ENCODE results near the gene RMI1.
"Not testable (repeated sequence)": the region's sequence is repeated elsewhere in the genome, so short reads cannot be mapped to it uniquely, and the experiment has no call there.

Gene RMI1

DNA sequence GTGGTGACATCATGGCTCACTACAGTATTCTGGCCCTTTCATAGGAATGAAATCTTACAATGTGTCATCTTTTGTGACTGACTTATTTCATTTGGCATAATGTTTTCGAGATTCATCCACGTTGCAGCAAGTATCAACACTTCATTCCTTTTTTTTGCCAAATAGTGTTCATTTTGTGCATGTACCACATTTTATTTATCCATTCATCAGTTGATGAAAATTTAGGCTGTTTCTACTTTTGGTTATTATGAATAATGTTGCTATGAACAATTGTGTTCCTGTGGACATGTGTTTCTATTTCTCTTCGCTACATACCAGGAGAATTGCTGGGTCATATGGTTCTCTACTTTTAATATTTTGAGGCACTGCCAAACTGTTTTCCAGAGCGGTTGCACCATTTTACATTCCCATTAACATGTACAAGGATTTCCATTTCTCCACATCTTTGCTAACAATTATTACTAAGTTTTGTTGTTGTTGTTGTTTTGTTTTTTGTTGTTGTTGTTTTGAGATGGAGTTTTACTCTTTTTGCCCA is 43.5 kb downstream of the RMI1 start:
- DNase-seq = no peak

DNA sequence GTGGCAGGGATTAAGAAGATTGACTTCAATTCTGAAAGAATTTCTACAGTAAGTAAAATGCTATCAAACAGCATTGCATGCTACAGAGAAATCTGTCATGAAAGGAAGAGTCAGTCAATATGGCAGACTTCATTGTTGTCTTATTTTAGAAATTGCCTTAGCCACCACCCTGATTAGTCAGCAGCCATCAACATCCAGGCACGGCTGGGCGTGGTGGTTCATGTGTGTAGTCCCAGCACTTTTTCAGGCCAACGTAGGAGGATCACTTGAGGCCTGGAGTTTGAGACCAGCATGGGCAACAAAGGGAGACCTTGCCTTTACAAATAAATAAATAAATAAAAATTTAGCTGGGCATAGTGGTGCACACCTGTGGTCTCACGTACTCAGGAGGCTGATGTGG is 46.6 kb downstream of the RMI1 start:
- DNase-seq = no peak

DNA sequence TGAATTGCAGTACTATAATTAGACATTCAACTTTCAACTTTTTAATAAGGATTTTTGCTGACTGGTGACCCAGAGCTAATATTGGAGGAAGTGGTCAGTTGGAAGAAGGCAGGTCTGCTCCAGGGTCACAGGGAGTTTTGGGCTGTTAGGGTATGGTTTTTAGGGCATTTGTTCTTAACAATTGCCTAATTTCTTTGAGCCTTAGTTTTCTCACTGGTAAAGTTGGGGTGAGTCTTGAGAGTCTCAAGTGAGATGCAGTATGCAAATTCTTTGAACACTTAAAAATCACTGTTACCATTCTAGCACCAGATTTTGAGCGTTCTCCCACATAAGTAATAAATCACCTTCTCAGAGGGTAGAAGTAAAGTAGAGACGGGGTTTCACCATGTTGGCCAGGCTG is 50.9 kb downstream of the RMI1 start:
- DNase-seq = no peak

DNA sequence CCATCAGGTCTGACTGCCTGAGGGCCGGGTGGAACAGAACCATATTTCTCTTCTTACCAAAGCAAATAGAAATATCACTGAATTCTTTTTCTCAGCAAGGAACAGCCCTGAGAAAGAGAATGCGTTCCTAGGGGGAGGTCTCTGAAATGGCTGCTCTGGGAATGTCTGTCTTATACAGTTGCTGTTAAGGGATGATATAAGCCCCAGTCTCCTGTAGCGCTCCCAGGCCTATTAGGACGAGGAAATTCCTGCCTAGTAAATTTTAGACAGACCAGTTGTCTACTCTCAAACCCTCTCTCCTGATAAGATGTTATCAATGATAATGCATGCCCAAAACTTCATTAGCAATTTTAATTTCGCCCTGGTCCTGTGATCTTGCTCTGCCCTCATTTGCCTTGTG is 61.3 kb downstream of the RMI1 start:
- DNase-seq = not testable (repeated sequence)

DNA sequence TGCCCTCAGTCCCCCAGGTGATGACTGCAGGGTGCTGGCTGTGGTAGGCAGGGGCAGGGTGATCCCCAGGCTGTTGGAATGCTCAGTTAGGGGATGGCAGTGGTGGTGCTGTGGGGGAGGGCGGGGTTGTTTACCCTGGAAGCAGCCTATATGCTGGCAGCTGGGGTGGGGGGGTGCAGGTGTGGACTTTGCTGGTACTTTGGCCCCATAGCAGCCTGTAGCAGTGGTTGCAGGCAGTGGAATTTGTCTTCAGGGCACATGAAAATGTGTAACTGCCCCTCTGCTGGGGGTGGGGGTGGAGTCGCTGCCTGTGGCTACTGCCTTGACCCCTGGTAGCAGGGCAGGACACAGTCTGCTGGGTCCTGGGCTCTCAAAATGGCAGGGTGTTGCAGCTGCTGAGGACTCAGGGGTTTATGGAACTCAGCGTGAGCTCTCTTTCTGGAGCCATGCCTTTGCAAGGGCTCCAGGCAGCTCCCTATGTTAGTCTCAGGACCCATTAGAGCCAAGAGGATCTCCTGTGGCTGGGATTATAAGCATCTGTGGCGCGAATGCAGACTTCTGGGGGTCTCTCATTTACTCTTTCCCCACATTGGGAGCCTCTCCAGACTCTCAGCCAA is 65.0 kb downstream of the RMI1 start:
- no peak for DNase-seq
